Mucosa of gallbladder (tissue), 1 donor: ENCODE results near the gene STXBP5. TPM values are rescaled to one million over a fixed set of nuclear protein-coding genes. Genes with fewer than 3 reads are reported as not detected.

ENCODE experiments used
- DNase-seq: peaks from one replicate; pipeline ENCODE4 v3.0.0-alpha.2; 2020; ENCODE audit warnings: low spot score
- total RNA-seq: library from RNA; stranded (reverse); gene quantifications from one replicate; pipeline ENCODE4 v1.2.1, GENCODE V29; 2021
- donor health status: DM: no; HTN: no; CAD: no.

Gene STXBP5
- total RNA-seq, 1 donor from 2014 or later: 23.0 TPM

DNA sequence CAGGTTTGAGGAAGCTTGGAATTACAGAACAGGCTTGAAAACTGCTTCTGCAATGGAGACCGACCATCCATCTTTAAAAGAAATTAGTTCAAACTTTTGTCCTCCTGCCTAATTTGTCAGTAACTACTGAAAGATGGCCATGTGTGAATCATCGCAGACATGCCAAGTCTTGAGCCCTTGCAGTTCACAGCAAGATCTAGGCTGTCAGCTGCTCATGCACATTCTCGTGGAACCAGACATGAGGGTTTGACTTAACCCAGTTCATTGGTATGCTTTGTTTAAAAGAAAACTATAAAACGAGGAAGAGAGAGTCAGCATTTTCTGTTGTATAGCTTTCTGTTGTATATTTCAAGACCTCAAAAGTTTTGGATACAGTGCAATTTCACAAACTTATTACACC is 230.3 kb downstream of the STXBP5 start:
- DNase-seq: no peak

DNA sequence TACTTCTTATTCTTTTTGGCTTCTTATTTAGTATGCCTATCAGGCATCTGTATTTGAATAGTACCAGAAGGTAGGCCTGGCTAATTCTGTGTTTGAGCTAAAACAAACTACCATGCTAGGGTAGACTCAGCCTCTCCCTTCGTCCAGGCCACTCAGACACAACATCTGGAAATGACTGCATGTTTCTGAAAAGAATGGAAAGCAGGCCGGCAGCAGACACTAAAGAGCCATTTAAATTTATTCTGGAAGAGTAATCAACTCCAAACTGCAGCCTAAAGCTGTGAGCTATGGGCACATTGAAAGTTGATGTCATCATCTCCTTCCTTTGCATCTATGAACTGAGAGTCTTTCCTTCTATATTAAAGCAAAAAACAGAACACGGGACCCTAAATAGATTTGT is 233.4 kb downstream of the STXBP5 start:
- DNase-seq: no peak

DNA sequence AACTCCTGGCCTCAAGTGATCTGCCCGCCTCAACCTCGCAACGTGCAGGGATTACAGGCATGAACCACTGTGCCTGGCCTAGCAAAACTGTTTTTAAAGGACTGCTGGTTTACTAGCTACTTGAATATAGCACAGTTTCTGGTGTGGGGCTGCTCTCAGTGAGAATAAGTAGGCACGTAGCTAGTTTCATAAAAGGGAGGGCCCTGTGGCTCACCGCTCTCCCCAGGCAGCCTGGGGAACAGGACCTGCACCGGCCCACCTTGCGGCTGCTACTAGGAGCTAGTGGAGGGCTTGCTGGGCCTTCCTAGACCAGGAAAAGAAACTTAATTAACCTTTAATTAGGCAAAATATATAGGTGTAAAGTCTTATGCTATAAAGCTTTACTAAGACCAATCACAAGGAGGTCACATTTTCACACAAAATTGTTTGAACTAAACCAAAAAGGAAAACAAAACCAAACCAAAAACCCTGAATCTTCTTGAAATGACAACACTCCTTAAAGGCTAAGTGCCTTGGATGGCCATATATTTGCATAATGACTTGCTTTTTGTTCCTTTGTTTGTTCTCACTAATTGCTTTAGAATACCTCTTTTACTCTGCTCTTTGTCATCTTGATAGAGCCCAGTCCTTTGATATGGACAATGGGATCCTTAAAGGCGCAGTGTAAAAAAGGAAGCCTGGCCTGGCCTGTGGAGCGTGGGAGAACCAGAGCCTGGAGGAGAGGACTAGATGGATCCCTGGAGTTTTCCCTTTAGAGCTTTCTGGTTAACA is 234.7 kb downstream of the STXBP5 start:
- no peak for DNase-seq
